Breast epithelium (tissue), 3 donors: ENCODE results near the gene BZW1.
"Not testable (repeated sequence)": the region's sequence is repeated elsewhere in the genome, so short reads cannot be mapped to it uniquely, and the experiment has no call there.

Source experiments
- CTCF ChIP-seq, 3 donors: fragments of 450-650 bp; IDR thresholded peaks; one replicate each; pipeline ENCODE4 v1.5.1; 2016 to 2017; ENCODE audit warnings: antibody characterized with exemption in 3 of 3, mild to moderate bottlenecking in 3 of 3, moderate library complexity in 3 of 3
- POLR2A ChIP-seq: fragments of 450-650 bp; IDR thresholded peaks from one replicate; pipeline ENCODE4 v1.6.1; 2016; ENCODE audit warnings: antibody characterized with exemption, mild to moderate bottlenecking, moderate library complexity
- POLR2AphosphoS5 ChIP-seq, 3 donors: sonication (generic); formaldehyde crosslinking; IDR thresholded peaks; one replicate each; pipeline ENCODE4 v1.6.1; 2017; ENCODE audit warnings: antibody characterized with exemption in 3 of 3

- not testable (repeated sequence) for TF ChIP-seq CTCF (IDR thresholded peaks at IDR 0.05); POLR2AphosphoS5 (IDR thresholded peaks at IDR 0.05); POLR2A
These were observed 10.3 kb upstream of the BZW1 start for GRCh38 chr2:200801431-200801830.
